GM23248 (cell line): ENCODE results near the gene RFT1.

Source experiments
- EZH2 ChIP-seq: fragments of 200-600 bp; sonication (generic); IDR thresholded peaks from 2 replicates; pipeline ENCODE4 v1.6.1; 2018; ENCODE audit warnings: antibody characterized with exemption, mild to moderate bottlenecking; ENCODE audit not compliant: insufficient read depth, poor library complexity, severe bottlenecking
- EZH2phosphoT487 ChIP-seq: fragments of 200-600 bp; sonication (generic); IDR thresholded peaks from 2 replicates; pipeline ENCODE4 v1.6.1; 2018; ENCODE audit warnings: antibody characterized with exemption, moderate library complexity, mild to moderate bottlenecking, low read depth; ENCODE audit not compliant: insufficient read depth

DNA sequence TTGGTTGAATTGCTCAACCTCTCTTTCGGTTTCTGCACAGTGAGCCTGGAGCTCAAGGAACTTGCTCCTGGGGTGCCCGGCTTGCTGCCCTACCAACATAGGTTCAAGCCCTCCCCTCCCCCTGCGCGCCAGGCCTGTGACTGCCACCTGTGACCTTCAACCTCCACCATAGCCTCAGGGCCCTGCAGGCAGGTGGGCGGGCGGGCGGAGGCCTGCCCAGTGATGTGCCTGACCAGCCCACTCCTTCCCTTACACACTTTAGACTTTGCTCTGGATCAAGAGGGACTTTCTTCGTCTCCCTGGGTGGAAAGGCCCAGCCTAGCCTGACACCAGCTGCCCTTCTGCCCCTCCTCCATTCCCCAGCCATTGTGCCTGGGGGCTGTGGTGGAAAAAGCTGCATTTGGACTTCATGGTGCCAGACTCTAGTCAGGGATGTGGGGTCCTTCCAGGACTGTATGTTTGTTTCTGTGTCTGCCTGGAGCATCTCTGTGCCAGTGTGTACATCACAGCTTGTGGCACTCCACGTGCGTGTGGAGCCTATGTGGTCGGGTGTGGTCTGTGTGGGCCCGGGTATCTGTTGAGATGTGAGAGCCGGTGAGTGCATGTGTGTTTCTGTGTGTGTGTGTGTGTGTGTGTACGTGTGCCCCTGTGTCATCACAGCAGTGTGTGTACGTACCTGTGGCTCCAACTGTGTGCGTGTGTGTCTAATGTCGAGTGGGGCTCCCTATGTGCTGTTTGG is 40.3 kb upstream of the RFT1 start:
- TF ChIP-seq EZH2 (no peak), EZH2phosphoT487 (no peak)
